ENCODE measurements around the gene DPP4.
"Not testable (repeated sequence)": the region's sequence is repeated elsewhere in the genome, so short reads cannot be mapped to it uniquely, and the experiment has no call there.

DPP4 gene

GRCh38 chr2:162056796-162057399 lies 17.1 kb downstream of the DPP4 start:
- no peak for DNase-seq

GRCh38 chr2:162053808-162054155 lies 20.2 kb downstream of the DPP4 start:
- DNase-seq: no peak

GRCh38 chr2:162053066-162053807 lies 20.8 kb downstream of the DPP4 start:
- no peak for DNase-seq

GRCh38 chr2:162050513-162050961 lies 23.5 kb downstream of the DPP4 start:
- DNase-seq: no peak

- DNase-seq: not testable (repeated sequence)
Observed at GRCh38 chr2:162049089-162049488, 24.9 kb downstream of the DPP4 start.

GRCh38 chr2:162044586-162044985 lies 29.4 kb downstream of the DPP4 start:
- DNase-seq: no peak

GRCh38 chr2:162043132-162043531 lies 30.9 kb downstream of the DPP4 start:
- DNase-seq: no peak

- DNase-seq: no peak
Observed at GRCh38 chr2:162041485-162041884, 32.5 kb downstream of the DPP4 start.

- DNase-seq: no peak
Observed at GRCh38 chr2:162038725-162039124, 35.3 kb downstream of the DPP4 start.

GRCh38 chr2:162037886-162038285 lies 36.1 kb downstream of the DPP4 start:
- DNase-seq: no peak

GRCh38 chr2:162037028-162037795 lies 36.8 kb downstream of the DPP4 start:
- DNase-seq: no peak

- no peak for DNase-seq
Observed at GRCh38 chr2:162035981-162036380, 38.0 kb downstream of the DPP4 start.

GRCh38 chr2:162030363-162031190 lies 43.4 kb downstream of the DPP4 start:
- no peak for DNase-seq

- no peak for DNase-seq
Observed at GRCh38 chr2:162029287-162029901, 44.6 kb downstream of the DPP4 start.

- no peak for DNase-seq
Observed at GRCh38 chr2:162028511-162028910, 45.5 kb downstream of the DPP4 start.

GRCh38 chr2:162025121-162025911 lies 48.7 kb downstream of the DPP4 start:
- DNase-seq: no peak

GRCh38 chr2:162022290-162022945 lies 51.6 kb downstream of the DPP4 start:
- DNase-seq: no peak

- DNase-seq: no peak
Observed at GRCh38 chr2:162021516-162022058, 52.4 kb downstream of the DPP4 start.

GRCh38 chr2:162018530-162018929 lies 55.5 kb downstream of the DPP4 start:
- no peak for DNase-seq

GRCh38 chr2:162017233-162017632 lies 56.8 kb downstream of the DPP4 start:
- DNase-seq: no peak

- no peak for DNase-seq
Observed at GRCh38 chr2:162016080-162016479, 57.9 kb downstream of the DPP4 start.
